ENCODE measurements around the gene FNDC3A.

The FNDC3A gene

GRCh38 chr13:49220856-49221589, 245.3 kb downstream of the FNDC3A start:
- Histone ChIP-seq H3K9ac (ENCODE audit: low read depth, low read length) (no peak overlapping the region), H3K79me2 (ENCODE audit: insufficient read depth, low read length) (no peaks in the 10 kb centered on the region), H3K9me3 (ENCODE audit: insufficient read depth, low read length, severe bottlenecking) (no peaks in the 10 kb centered on the region), H3K27ac (ENCODE audit: low read length) (no peak overlapping the region), H2AFZ (ENCODE audit: low read depth, low read length) (no peak overlapping the region), H3K36me3 (ENCODE audit: insufficient read depth, low read length) (no peaks in the 10 kb centered on the region), H3K4me2 (ENCODE audit: insufficient read depth, low read length) (no peak overlapping the region), H3K4me1 (ENCODE audit: insufficient read depth, low read length) (peaks cover 12% of the 10 kb centered on the region), H4K20me1 (ENCODE audit: insufficient read depth, low read length) (no peaks in the 10 kb centered on the region), H3K4me3 (ENCODE audit: low read depth in 1 of 2, low read length in 2 of 2) (no peak overlapping the region), H3K27me3 (ENCODE audit: insufficient read depth, low read length, poor library complexity) (no peaks in the 10 kb centered on the region)
- ATAC-seq (ENCODE audit: insufficient read depth, low read depth) (no peak), DNase-seq (no peak)
- TF ChIP-seq CTCF (IDR thresholded peaks at IDR 0.05; ENCODE audit: borderline replicate concordance, extremely low read depth, low read length, poor library complexity, severe bottlenecking) (no peak), EZH2 (IDR thresholded peaks at IDR 0.05; ENCODE audit: borderline replicate concordance, low read depth, low read length, severe bottlenecking) (no peak)

- H3K79me2 ChIP-seq (ENCODE audit: insufficient read depth, low read length): no peaks in the 10 kb centered on the region
- H3K27me3 ChIP-seq (ENCODE audit: insufficient read depth, low read length, poor library complexity): no peaks in the 10 kb centered on the region
- no peak overlapping the region for H3K27ac ChIP-seq (ENCODE audit: low read length)
- no peak overlapping the region for H3K9ac ChIP-seq (ENCODE audit: low read depth, low read length)
- H3K4me1 ChIP-seq (ENCODE audit: insufficient read depth, low read length): peaks cover 10% of the 10 kb centered on the region
- no peak for TF ChIP-seq EZH2 (IDR thresholded peaks at IDR 0.05; ENCODE audit: borderline replicate concordance, low read depth, low read length, severe bottlenecking)
- TF ChIP-seq CTCF (IDR thresholded peaks at IDR 0.05; ENCODE audit: borderline replicate concordance, extremely low read depth, low read length, poor library complexity, severe bottlenecking): no peak
- H3K36me3 ChIP-seq (ENCODE audit: insufficient read depth, low read length): no peaks in the 10 kb centered on the region
- no peak overlapping the region for H2AFZ ChIP-seq (ENCODE audit: low read depth, low read length)
- H3K4me2 ChIP-seq (ENCODE audit: insufficient read depth, low read length): no peak overlapping the region
- DNase-seq: no peak
- H3K4me3 ChIP-seq (ENCODE audit: low read depth in 1 of 2, low read length in 2 of 2): no peak overlapping the region
- no peaks in the 10 kb centered on the region for H3K9me3 ChIP-seq (ENCODE audit: insufficient read depth, low read length, severe bottlenecking)
- H4K20me1 ChIP-seq (ENCODE audit: insufficient read depth, low read length): no peaks in the 10 kb centered on the region
- ATAC-seq (ENCODE audit: insufficient read depth, low read depth): no peak
Observed at GRCh38 chr13:49221590-49221965, 245.9 kb downstream of the FNDC3A start.

- H2AFZ ChIP-seq (ENCODE audit: low read depth, low read length): no peak overlapping the region
- no peak overlapping the region for H3K4me3 ChIP-seq (ENCODE audit: low read depth in 1 of 2, low read length in 2 of 2)
- H3K4me2 ChIP-seq (ENCODE audit: insufficient read depth, low read length): no peak overlapping the region
- no peak for TF ChIP-seq CTCF (IDR thresholded peaks at IDR 0.05; ENCODE audit: borderline replicate concordance, extremely low read depth, low read length, poor library complexity, severe bottlenecking)
- TF ChIP-seq EZH2 (IDR thresholded peaks at IDR 0.05; ENCODE audit: borderline replicate concordance, low read depth, low read length, severe bottlenecking): no peak
- H3K9ac ChIP-seq (ENCODE audit: low read depth, low read length): no peak overlapping the region
- no peaks in the 10 kb centered on the region for H3K27me3 ChIP-seq (ENCODE audit: insufficient read depth, low read length, poor library complexity)
- H3K9me3 ChIP-seq (ENCODE audit: insufficient read depth, low read length, severe bottlenecking): no peaks in the 10 kb centered on the region
- DNase-seq: no peak
- no peaks in the 10 kb centered on the region for H3K36me3 ChIP-seq (ENCODE audit: insufficient read depth, low read length)
- ATAC-seq (ENCODE audit: insufficient read depth, low read depth): no peak
- no peaks in the 10 kb centered on the region for H3K79me2 ChIP-seq (ENCODE audit: insufficient read depth, low read length)
- H3K27ac ChIP-seq (ENCODE audit: low read length): no peak overlapping the region
- no peaks in the 10 kb centered on the region for H3K4me1 ChIP-seq (ENCODE audit: insufficient read depth, low read length)
- no peaks in the 10 kb centered on the region for H4K20me1 ChIP-seq (ENCODE audit: insufficient read depth, low read length)
Observed at GRCh38 chr13:49225223-49226042, 249.7 kb downstream of the FNDC3A start.
